ENCODE data around the gene OR6C75.

The OR6C75 gene

DNA sequence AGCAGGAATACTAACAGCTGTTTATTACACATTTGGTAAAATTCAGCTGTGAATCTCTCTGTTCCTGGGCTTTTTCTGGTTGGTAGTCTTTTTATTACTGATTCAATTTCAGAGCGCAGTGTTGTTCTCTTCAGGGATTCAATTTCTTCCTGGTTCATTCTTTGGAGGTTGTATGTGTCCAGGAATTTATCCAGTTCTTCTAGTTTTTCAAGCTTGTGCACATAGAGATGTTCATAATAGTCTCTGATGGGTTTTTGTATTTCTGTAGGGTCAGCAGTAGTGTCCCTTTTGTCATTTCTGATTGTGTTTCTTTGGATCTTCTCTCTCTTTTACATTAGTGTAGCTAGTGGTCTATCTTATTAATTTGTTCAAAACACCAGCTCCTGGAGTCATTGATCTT lies 54.2 kb downstream of the OR6C75 start:
- TF ChIP-seq GATA1 (IDR thresholded peaks at IDR 0.05; ENCODE audit: low read depth, low read length) (no peak), POLR2A (IDR thresholded peaks at IDR 0.05; ENCODE audit: low read length) (no peak)
- no peak for DNase-seq

Data from erythroblast (primary cell).